HG03066 (cell line): ENCODE results near the gene GNG13.
"Not testable (repeated sequence)": the region's sequence is repeated elsewhere in the genome, so short reads cannot be mapped to it uniquely, and the experiment has no call there.

Experiments used
- ATAC-seq: cut with Tn5 transposase; IDR thresholded peaks from one replicate; pipeline ENCODE4 v1.9.1; 2021; ENCODE audit warnings: low read depth; ENCODE audit not compliant: unreplicated experiment

The GNG13 gene, protein sequence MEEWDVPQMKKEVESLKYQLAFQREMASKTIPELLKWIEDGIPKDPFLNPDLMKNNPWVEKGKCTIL

DNA sequence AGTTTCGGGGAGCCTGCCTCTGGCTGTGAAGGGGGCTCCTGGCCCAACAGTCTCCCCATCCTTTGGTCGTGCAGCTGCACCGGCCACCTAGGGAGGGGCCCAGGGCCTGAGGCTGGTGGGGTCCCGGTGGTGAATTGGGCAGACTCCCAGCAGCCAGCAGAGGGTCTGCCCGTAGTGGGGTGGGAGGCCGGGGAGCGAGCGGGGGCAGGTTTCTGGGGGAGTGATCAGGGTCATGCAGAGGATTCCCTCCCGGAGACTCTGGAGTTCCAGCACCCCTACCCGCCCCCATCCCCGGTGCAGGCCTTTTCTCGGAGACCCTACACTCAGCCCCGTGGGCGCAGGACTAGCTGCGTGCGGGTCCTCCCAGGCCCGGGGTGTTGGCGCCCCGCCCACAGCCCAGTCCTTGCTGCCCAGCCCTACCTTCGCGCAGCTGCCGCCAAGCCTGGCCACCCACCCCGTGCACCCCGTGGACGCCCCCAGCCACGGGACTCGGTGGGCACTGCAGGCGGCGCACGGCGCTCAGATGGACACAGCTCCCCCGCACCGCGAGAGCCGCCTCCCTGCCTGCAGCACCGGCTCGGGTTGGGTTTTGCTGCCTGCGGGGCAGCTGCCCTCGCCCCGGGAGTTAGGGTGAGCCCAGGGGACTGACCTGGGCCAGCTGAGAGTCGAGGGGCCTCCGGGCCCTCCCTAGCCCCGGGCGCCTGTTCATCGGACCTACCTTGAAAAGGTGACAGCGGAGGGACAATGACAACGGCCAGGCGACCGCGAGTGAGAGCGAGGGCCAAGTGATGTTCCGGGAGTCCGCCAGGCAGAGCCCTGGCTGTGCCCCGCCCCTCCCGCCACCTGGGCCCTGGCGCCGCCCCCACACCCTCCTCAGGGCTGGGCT is at the start of gene GNG13:
GNG13 (minus strand) TSS at position 787 of the 886 bp plus-strand sequence. CDS start 1,657 bp downstream, outside the sequence.
- no peak for ATAC-seq

DNA sequence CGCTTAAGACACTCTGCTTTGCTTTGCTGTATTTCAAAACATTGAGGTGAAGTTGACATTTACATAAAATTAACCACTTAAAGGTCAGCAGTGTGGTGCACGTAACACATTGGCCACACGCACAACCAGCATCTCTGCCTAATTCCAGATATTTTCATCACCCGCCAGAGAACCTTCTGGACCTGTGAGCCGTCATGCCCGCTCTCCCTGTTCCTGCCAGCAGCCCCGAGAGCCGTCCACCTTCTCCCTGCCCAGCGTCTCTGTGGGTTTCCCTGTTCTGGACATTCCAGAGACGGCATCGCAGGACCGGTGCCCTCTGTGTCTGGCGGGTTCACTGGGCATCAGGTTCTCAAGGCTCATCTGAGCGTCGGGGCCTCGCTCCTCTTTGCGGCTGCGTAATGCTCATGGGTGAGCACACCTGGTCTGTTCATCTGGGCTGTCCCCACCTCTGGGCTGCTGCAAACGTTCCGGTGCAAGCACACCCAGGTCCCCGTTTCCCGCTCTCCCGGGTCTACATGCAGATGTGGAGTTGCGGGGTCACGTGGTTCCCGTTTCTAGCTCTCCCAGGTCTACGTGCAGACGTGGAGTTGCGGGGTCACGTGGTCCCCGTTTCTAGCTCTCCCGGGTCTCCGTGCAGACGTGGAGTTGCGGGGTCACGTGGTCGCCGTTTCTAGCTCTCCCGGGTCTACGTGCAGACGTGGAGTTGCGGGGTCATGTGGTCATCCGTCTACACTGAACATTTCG is 48.1 kb upstream of the GNG13 start:
- no peak for ATAC-seq

DNA sequence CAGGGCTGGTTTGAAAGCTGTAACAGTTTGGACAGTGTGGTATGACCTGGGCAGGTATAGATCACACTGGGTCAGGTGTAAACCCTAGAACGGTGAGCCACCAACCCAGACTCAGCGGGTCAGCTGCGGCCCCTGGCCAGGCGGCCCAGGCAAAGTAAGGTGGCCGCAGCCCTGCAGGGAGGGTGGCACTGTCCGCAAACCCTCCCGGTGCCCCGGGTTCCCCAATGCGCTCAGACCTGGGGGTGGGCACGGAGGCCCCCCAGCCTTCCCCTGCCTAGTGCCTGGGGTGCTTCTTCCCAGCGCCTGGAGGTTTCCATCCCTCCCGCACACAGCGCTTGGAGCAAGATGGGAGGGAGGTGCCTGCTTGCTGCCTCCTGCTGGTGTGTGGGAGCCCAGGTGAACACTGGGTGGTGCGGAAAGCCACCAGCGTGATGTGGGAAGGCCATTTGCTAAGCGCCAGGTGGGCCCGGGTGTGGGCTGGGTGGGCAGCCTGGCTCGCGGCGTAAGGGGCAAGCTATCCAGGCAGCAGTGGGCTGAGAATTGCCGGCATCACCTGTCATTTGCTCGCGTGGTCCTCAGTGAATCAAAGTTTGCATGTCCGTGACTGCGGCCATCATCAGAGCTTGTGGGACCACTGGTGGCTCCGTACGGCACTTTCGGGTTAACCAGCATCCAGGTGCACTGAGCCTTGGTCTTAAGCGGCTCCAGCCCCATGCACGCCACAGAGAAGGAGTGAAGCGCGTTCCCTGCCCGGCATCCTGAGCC is 47.3 kb upstream of the GNG13 start:
- ATAC-seq, result no peak

DNA sequence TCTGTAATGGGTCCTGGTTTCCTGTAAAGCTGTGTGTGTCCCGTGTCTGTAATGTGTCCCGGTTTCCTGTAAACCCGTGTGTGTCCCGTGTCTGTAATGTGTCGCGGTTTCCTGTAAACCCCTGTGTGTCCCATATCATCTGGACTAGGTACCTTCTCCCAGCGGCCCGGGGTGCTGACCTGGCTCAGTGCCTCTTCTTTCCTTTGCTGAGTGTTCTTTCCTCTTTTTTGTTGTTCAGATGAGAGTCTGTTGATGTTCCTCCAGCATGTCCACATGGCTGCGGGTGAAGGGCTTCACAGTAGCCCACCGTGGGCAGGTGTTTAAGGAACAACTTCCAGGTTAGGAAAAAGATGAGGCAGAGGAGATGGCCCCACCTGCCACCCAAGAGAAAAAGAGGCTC is 46.6 kb upstream of the GNG13 start:
- no peak for ATAC-seq

DNA sequence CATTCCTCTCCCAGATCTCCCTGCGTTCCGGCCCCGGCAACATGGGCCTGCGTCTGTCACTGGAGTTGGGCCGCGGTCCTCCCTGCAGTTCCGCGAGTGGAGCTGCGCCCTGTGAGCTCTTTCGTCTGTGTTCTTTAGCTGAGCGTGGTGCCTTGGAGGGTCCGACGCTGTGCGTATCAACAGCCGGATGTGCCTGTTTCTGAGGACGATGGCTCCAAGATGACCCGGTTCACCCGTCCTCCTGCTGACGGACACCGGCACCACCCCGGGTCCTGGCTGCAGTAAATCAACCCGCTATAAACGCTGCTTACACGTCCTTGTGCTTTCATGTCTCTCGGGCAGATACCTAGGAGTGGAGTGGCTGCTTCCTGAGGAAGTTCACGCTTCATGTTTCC is 44.8 kb upstream of the GNG13 start:
- ATAC-seq, result no peak

DNA sequence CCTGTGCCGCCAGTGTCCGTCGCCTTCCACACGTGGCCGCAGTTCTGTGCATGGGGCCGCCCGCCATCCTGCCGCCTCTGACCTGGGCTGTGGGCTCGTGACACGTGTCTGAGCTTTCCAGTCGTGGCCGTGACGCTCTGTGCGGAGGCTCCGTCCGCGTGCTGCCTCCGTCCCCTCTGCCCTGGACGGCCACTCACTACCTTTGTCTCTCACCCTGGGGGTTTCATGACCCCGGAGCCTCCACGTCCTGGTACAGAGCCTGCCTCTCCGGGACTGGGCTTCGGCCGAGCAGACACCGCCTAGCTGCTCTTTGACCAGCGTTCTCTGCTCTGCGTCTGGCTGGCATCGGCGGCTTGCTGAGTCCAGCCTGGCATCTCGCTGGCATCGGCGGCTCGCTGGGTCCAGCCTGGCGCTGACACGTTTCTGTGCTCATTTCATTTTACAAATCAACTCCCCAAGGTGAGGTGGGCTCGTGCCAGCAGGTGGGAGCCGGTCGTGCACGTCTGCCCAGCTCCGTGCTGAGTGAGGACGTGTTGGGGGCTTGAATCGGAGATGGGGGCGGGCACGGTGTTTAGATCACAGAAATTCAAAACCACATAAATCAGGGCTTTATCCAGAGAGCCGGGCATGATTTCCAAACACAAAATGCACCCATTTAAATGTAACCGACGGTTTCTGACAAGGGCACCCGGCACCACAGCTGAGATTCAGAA is 44.3 kb upstream of the GNG13 start:
- ATAC-seq, result no peak

DNA sequence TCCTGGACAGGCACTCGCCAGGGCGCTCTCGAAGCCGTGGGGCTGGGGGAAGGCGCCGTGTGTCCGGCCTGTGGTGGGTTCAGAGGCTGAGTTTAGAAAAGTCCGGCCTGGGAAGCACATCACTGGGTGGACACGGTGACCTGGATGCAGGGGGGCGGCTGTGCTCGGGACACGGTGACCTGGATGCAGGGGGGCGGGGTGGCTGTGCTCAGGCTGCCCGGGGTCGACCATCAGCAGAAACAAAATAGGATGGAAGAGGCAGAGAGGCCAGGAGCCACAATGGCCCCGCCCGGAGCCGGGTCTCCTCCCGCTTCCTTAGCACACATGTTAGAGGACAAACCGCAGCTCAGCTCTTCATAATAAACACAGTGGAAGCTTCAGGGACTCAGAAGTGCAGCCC is 43.2 kb upstream of the GNG13 start:
- no peak for ATAC-seq

DNA sequence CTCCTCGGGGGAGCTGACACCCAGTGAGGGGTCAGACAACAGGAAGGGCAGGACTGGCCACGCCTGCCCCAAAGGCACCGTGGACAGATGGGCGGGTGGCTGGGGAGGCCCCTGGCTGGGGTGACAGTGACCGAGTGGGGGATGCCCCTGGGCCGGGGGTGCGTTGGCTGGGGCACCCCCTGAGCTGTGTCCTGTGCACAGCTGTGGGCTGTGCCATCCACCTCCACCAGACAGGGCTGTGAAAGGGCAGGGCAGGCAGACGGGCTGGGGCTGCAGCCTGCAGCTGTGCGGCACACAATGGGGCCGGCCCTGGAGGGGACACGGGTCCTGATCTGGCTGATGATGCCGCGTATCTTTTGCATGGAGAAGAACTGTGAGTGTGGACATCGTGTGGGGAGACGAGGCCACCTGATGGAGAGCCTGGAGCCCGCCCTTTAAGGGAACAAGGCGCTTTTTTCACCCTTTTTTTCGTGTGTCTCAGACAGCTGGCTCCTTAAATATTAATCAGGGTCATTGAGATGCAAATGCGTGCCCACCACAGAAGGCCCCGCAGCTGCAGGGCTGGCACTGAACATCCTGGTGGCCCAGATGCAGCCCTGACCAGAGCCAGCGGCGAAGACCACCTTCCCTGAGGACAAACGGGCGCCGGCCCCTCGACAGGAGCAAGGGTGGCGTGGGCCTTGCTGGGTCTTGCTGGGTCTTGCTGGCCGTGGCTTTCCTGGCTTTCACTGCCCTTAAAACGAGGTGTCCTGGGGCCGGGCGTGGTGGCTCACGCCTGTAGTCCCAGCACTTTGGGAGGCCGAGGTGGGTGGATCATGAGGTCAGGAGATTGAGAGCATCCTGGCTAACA is 42.4 kb upstream of the GNG13 start:
- no peak for ATAC-seq

DNA sequence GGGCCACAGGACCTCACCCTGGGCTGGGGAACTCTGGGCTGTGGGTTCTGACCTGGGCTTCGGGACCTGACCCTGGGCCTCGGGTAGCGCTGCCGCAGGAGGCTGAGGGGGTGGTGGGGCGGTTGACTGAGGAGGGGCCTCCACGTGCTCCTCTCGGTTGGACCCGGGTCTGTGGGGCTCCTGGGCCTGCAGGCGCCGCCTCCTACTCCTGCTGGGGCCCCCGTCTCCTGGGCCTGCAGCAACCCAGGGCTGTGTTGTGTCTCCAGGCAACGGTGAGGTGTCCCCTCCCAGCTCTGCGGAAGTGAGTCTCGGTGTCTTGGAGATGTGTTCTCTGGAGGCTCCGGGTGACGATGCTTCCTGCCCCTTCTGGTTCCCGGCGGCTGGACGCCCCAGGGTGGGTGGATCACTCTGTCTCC is 41.5 kb upstream of the GNG13 start:
- ATAC-seq, result no peak

DNA sequence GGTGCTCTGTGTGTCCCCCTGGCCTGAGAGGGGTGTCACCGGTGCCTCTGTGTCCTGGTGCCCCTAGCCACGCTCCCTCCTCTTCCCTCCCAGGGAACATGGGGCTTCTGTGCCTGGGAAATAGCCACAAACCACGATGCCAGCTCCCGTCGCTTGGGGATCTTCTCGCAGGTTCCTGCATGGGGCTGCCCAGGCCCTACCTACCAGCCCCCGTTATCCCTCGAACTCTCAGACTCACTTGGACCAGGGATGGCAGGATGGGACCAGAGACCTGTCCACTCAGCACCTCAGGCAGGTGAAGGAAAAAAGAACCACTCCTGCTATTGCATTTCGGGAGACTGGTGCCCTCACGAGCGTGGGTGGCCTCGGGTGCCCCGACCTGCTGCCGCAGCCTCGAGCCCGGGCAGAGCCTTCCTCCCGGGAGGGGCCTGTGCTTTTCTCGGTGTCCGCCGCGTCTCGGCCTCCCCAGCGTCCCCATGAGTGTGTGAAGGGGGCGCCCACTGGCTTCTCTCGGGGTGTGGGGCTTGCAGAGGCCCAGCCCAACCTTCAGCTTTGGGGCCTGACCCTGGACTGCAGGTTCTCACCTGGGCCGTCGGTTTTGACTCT is 41.0 kb upstream of the GNG13 start:
- no peak for ATAC-seq

DNA sequence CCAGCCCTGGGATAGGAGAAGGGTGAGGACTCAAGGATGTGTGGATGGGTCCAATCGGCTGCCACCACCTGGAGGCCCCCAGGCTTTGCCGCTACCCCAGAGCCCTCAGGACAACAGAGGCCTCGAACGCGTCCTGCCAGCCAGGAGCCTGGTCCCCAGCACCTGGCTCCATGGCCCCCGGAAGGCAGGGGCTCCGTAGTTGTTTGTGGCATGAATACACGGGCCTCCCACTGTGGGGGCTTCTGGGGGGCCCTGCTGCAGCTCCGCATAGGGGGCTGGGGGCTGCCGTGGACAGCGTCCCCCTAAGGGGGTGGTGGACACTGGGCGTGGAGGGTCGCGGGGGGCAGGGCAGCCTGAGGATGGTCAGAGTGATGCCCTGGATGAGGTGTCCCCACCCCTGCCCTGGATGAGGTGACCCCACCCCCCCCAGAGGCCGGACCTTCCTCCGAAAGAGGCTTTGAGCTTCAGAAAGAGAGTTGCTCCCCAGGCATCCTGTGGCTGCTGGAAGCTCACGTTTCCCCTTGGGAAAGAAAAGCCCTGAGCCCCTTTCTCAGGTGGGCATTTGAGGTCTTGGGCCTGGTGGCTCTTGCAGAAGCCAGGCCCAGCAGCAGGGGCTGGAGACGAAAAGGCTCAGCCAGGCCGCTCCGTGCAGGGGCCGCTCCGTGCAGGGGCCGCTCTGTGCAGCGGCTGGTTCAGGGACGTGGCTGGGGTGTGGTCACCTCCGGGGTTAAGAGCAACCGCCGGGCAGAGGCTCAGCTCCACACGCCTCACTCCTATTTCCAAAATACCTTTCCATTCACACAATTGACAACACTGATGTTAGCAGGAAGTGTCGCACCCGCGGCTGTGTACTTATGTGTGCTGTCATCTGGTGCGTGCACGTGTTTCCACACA is 40.3 kb upstream of the GNG13 start:
- no peak for ATAC-seq

DNA sequence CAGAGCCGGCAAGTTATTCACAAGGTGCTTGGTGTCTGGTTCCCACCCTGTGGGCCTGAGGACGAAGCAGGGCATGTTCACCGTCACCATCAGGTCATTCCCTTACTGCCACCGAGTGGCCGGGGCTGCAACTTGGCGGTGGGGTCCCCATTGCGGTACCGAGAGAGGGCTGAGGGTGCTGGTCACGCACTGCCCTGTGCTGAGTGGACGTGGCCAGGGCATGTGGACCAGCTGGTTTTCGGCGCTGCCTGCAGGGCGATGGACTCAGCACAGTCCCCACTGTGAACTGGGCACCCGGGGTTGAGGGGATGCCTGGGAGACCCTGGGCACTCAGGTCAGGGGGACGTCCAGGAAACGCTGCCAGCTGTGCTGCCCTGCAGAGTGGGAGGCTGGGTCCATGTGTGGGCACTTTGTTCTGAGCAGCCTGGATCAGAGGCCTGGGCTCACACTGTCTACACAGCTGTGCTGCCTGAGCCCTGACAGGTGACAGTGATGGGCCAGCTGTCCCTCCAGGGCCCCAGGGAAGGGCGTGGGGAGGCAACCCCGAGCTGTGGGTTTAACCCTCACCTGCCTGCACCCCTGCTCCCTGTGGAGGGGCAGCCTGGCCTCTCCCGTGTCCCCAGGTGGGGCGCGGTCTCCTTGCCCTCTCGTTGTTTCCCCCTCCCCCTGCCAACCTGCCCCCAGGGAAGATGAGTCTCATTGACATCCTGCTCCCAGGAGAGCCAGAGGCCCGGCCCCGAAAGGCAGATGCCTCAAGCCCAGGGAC is 39.3 kb upstream of the GNG13 start:
- ATAC-seq, result no peak

DNA sequence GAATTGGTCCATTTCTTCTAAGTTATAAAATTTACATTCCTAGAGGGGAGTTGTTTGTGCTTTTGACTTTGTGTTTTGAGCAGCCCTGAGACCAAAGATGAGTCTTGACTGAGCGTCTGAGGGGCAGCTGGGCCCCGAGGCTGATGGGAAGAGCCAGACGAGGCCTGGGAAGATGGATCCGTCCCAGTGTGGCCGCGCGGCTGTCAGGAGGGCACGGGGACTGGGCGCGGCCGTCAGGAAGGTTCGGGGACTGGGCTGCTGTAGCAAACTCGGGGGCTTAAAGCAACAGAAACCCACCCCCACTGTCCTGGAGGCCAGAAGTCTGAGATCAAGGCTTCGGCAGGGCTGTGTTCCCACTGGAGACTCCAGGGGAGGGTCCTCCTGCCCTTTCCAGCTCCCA is 38.2 kb upstream of the GNG13 start:
- no peak for ATAC-seq

DNA sequence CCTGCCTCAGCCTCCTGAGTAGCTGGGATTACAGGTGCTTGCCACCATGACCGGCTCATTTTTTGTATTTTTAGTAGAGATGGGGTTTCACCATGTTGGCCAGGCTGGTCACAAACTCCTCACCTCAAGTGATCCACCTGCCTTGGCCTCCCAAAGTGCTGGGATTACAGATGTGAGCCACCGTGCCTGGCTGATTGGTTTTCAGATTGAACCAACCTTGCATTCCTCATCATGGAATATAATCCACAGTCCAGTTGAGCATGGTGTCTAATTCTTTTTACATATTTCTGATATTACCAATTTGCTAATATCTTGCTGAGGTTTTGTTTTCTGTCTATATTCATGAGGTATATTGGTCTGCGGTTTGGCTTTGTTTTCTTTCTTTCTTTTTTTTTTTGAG is 36.3 kb upstream of the GNG13 start:
- not testable (repeated sequence) for ATAC-seq

DNA sequence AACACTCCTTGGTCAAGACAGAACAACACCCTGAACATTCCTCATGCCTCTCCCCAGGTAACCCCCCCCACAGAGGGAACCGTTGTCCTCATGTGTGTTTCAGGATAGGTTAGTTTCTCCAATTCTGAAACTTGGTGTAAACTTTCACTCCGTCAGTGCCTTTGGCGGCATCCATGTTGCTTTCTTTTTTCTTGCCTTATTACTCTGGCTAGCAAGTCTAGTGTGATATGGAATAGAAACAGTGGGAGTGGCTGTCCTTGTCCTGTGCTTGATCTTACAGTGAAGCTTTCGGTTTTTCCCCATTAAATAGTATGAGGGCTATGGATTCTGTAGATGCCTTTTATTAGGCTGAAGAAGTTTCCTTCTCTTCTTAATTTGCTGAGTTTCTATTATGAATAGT is 35.7 kb upstream of the GNG13 start:
- no peak for ATAC-seq

DNA sequence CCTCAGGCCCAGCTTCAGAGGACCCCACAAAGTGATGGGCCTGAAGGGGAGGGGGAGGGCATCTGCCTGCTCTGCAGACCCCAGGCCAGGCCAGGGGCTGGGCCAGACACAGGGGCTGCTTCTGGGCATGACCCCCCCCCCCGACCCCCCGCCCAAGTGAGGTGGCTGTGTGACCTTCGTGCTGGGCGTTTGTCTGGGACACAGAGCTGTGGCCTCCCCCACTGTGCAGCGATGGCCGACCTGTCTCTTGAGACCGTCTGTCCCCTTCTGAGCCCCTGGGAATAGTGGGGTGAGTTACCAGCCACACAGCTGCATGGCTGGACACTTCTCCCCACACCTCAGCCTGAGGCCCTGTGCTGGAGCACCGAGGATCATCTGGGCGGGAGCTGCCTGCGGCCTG is 34.8 kb upstream of the GNG13 start:
- no peak for ATAC-seq

DNA sequence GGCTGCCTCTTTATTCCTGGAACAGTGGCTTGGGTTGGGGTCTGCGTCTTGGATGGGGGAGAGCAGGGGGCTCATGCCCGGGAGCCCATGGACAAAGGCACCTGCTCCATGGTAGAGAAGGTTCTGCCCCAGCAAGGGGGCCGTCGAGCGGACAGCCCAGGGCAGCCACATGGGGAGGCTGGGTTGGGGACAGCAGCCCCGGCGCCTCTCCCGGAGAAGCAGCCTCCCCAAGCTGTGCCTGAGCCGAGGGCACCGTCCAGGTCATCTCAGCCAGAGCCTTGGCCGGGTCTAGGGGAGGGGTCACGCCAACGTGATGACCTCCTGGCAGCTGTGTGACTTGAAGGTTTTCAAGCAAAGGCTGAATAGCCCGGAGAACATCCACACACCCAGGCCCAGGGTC is 32.9 kb upstream of the GNG13 start:
- no peak for ATAC-seq
